MM.1S (cell line): ENCODE measurements around the gene CDY2A.
"Not testable (repeated sequence)": the region's sequence is repeated elsewhere in the genome, so short reads cannot be mapped to it uniquely, and the experiment has no call there.

Experiments used
- DNase-seq: peaks from one replicate; pipeline ENCODE4 v3.0.0-alpha.2; 2015
- H2AFZ ChIP-seq: fragments of 300-600 bp; sonication (generic); 2 replicates; pipeline ENCODE4 v1.6.0; 2016; ENCODE audit warnings: antibody characterized with exemption, low read length
- H3F3A ChIP-seq: fragments of 300-600 bp; sonication (generic); 2 replicates; pipeline ENCODE4 v1.6.1; 2016; ENCODE audit warnings: mild to moderate bottlenecking, antibody characterized with exemption, low read length, moderate library complexity, mixed read lengths; ENCODE audit not compliant: insufficient read depth
- H3K27ac ChIP-seq: fragments of 300-600 bp; sonication (generic); 2 replicates; pipeline ENCODE4 v1.5.1; 2016; ENCODE audit warnings: mild to moderate bottlenecking, low read length
- H3K27me3 ChIP-seq: fragments of 300-600 bp; sonication (generic); replicated peaks from 2 replicates; pipeline ENCODE4 v1.6.0; 2016; ENCODE audit warnings: low read length; ENCODE audit not compliant: insufficient read depth
- H3K36me3 ChIP-seq: fragments of 300-600 bp; sonication (generic); replicated peaks from 2 replicates; pipeline ENCODE4 v1.6.1; 2016; ENCODE audit warnings: mild to moderate bottlenecking, low read length, mixed read lengths; ENCODE audit not compliant: insufficient read depth
- H3K4me1 ChIP-seq: fragments of 300-600 bp; sonication (generic); 2 replicates; pipeline ENCODE4 v1.6.1; 2016; ENCODE audit warnings: low read length, mixed read lengths
- H3K4me2 ChIP-seq: fragments of 300-600 bp; sonication (generic); 2 replicates; pipeline ENCODE4 v1.6.0; 2016; ENCODE audit warnings: low read depth, low read length
- H3K4me3 ChIP-seq: fragments of 300-600 bp; sonication (generic); 2 replicates; pipeline ENCODE4 v1.5.1; 2016; ENCODE audit warnings: low read length, mixed read lengths
- H3K79me2 ChIP-seq: fragments of 300-600 bp; sonication (generic); 2 replicates; pipeline ENCODE4 v1.6.1; 2016; ENCODE audit warnings: mixed run types, low read length, mixed read lengths
- H3K9ac ChIP-seq: fragments of 300-600 bp; sonication (generic); 2 replicates; pipeline ENCODE4 v1.6.1; 2016; ENCODE audit warnings: low read length, mixed read lengths
- H3K9me2 ChIP-seq: fragments of 300-600 bp; sonication (generic); replicated peaks from 2 replicates; pipeline ENCODE4 v1.6.1; 2016; ENCODE audit warnings: mild to moderate bottlenecking, low read length, mixed read lengths; ENCODE audit not compliant: insufficient read depth
- H3K9me3 ChIP-seq: fragments of 300-600 bp; sonication (generic); replicated peaks from 2 replicates; pipeline ENCODE4 v1.6.1; 2016; ENCODE audit warnings: mild to moderate bottlenecking, low read length, mixed read lengths; ENCODE audit not compliant: insufficient read depth
- H4K20me1 ChIP-seq: fragments of 300-600 bp; sonication (generic); 2 replicates; pipeline ENCODE4 v1.6.1; 2016; ENCODE audit warnings: mild to moderate bottlenecking, low read length, moderate library complexity, mixed read lengths; ENCODE audit not compliant: insufficient read depth

CDY2A gene

DNA sequence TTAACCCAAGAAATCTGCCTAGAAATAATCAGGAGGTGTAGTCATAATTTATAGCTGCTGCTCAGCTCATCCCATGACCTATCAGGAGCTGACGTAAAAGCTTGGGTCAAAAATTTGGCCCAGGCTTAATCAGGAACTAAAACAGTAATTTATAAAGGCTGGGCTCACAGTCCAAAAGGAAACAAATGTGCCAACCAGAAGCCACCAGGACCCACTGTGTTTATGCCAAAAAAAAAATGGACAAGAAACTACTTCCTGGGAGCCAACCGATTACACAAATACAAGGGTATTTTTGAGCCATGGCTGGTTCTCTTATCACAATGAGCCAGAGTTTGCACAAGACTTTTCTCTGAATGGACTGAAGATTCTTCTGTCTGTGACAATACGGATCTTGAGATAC lies 19.4 kb downstream of the CDY2A start:
- H3K9me2 ChIP-seq, H3K79me2 ChIP-seq, H3K4me1 ChIP-seq, H3K36me3 ChIP-seq, H3K4me2 ChIP-seq, H3K27ac ChIP-seq, H3F3A ChIP-seq, H3K27me3 ChIP-seq, H3K9me3 ChIP-seq, H2AFZ ChIP-seq, H3K9ac ChIP-seq, H4K20me1 ChIP-seq, H3K4me3 ChIP-seq, DNase-seq: not testable (repeated sequence)

DNA sequence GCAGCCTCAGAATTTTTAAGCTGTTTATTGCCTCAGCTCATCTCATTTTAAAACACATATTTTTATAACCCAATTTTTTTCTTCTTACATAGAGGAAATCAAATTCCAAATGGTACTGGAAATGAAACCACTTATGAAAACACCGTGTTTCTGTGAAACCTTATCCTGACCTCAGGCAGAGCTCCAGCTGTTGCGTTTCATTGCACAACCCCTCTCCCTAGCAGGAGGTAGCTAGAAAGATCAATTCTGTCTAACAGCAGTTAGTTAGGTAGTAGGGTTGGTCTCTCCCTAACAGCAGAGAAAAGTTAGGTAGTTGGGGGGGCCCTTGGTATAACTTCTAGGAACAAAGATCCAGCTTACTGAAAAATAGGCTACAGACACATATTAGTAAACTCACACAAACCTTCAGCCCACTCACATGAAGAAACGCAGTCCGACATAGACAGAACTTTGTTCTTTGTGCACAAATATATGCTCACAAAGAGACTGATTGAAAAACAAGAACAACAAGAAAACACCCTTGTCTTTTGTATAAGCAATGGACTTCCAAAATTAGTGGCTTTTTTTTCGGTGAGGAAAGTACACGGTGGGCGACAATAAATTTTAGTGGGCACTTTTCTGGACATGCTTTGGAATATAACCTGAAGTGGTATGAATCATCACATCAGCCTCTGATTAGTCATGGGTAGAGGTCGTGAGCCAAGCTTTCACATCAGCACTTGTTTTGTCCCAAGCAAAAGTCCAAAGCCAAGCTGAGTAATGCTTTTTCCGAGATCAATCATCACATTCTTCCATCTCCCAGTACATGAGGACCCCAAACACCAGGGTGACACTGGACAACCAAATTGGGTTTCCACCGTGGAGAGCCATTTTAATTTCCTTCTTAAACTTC lies 22.8 kb downstream of the CDY2A start:
- H2AFZ ChIP-seq, H3K36me3 ChIP-seq, H3K79me2 ChIP-seq, H3K4me1 ChIP-seq, H3K27me3 ChIP-seq, H3K27ac ChIP-seq, H3K9me3 ChIP-seq, DNase-seq, H4K20me1 ChIP-seq, H3F3A ChIP-seq, H3K9ac ChIP-seq, H3K4me2 ChIP-seq, H3K4me3 ChIP-seq, H3K9me2 ChIP-seq: not testable (repeated sequence)

DNA sequence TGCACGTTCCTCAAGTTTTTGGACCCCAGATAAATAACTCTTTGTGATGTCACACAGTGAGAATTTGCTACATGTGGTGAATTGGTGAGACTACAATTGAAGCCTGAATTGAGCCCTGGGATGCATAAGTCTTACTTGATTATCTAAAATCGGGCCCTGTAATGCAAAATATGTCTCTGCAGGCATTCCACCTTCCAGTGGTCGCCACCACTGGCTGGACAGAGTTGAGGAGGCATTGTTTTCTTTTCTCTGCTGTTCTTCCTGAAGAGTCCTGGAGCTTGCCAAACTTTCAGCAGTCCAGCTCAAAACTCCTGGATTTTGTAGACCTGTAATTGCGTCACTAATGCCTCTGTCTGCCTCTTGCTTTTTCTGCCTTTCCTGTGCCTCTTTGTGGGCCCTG lies 23.5 kb downstream of the CDY2A start:
- not testable (repeated sequence) for H3K36me3 ChIP-seq, H3K9ac ChIP-seq, H3K4me2 ChIP-seq, H4K20me1 ChIP-seq, H3K4me1 ChIP-seq, H3K9me2 ChIP-seq, H3F3A ChIP-seq, H3K4me3 ChIP-seq, H3K79me2 ChIP-seq, H2AFZ ChIP-seq, H3K27ac ChIP-seq, H3K27me3 ChIP-seq, H3K9me3 ChIP-seq, DNase-seq

DNA sequence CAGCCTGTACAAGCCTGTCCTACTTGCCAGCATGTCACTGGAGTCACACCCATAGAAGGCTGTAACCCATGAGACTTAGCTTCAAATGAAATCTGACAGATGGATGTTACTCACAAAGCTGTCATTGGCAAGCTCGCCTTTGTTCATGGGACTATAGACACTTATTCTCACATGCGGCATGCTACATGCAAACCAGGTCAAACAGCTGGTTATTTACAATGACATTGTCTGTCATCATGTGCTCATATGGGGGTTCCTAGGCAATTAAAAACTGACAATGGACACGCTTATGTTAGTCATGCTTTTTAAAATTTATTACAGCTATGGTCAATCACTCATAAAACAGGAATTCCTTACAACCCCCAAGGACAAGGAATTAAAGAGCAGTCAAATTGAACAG lies 30.9 kb downstream of the CDY2A start:
- DNase-seq, H3K9me3 ChIP-seq, H3F3A ChIP-seq, H3K36me3 ChIP-seq, H3K9ac ChIP-seq, H3K4me1 ChIP-seq, H2AFZ ChIP-seq, H3K27me3 ChIP-seq, H3K27ac ChIP-seq, H3K4me3 ChIP-seq, H3K9me2 ChIP-seq, H4K20me1 ChIP-seq, H3K4me2 ChIP-seq, H3K79me2 ChIP-seq: not testable (repeated sequence)

- H3K4me3 ChIP-seq, H3K79me2 ChIP-seq, DNase-seq, H3K9ac ChIP-seq, H3F3A ChIP-seq, H3K27ac ChIP-seq, H3K9me2 ChIP-seq, H3K4me2 ChIP-seq, H3K36me3 ChIP-seq, H3K4me1 ChIP-seq, H3K9me3 ChIP-seq, H3K27me3 ChIP-seq, H2AFZ ChIP-seq, H4K20me1 ChIP-seq: not testable (repeated sequence)
Observed at GRCh38 chrY:18073464-18073863, 47.9 kb downstream of the CDY2A start.
